IMR-90 (cell line): ENCODE data around the gene KRT33A. TPM values are rescaled to one million over a fixed set of nuclear protein-coding genes. Genes with fewer than 3 reads are reported as not detected.

ENCODE experiments used
- ATAC-seq: fragments of 200-7000 bp; cut with Tn5 transposase; 2 replicates; pipeline ENCODE4 v1.9.1; 2020; ENCODE audit warnings: low read depth, mild to moderate bottlenecking, moderate library complexity
- BruUV-seq: library from RNA; stranded (reverse); fragments of 400-500 nt; replicated peaks from 2 replicates; lab custom pipeline; 2021; lab: Mats Ljungman, UMichigan
- CTCF ChIA-PET: fragments of 300-600 bp; formaldehyde crosslinking; extraction: SDS; loops from one replicate; lab custom pipeline; 2021; ENCODE audit warnings: antibody characterized with exemption; lab: Yijun Ruan, JAX
- POLR2A ChIA-PET: fragments of 300-600 bp; sonication (Branson Sonifier 250); formaldehyde crosslinking; loops from one replicate; lab custom pipeline; 2022; ENCODE audit warnings: antibody characterized with exemption; ENCODE audit not compliant: unreplicated experiment; lab: Charles Lee
- DNase-seq: peaks from one replicate; pipeline ENCODE4 v3.0.0; 2013
- H2AFZ ChIP-seq: replicated peaks from 2 replicates; pipeline ENCODE3; 2013; ENCODE audit warnings: low read length, mild to moderate bottlenecking; ENCODE audit not compliant: poor library complexity
- H2AK5ac ChIP-seq: 2 replicates; pipeline ENCODE4 v1.6.1; 2013; ENCODE audit warnings: low read depth, low read length, inconsistent platforms
- H2AK9ac ChIP-seq: replicated peaks from 2 replicates; pipeline ENCODE3; 2013; ENCODE audit warnings: mild to moderate bottlenecking, low read depth, low read length, moderate library complexity; ENCODE audit not compliant: poor library complexity
- H2BK120ac ChIP-seq: 2 replicates; pipeline ENCODE4 v1.6.1; 2013; ENCODE audit warnings: low read depth, low read length, inconsistent platforms
- H2BK15ac ChIP-seq: 3 replicates; pipeline ENCODE4 v1.6.1; 2013; ENCODE audit warnings: low read depth, low read length, inconsistent platforms
- H2BK20ac ChIP-seq: 2 replicates; pipeline ENCODE4 v1.6.1; 2013; ENCODE audit warnings: low read depth, mild to moderate bottlenecking, inconsistent platforms, low read length, moderate library complexity
- H2BK5ac ChIP-seq: 2 replicates; pipeline ENCODE4 v1.6.1; 2013; ENCODE audit warnings: mild to moderate bottlenecking, low read depth, low read length, inconsistent platforms; ENCODE audit not compliant: poor library complexity, severe bottlenecking
- H3K14ac ChIP-seq: replicated peaks from 2 replicates; pipeline ENCODE4 v1.6.1; 2013; ENCODE audit warnings: low read depth, low read length, inconsistent platforms
- H3K18ac ChIP-seq: 2 replicates; pipeline ENCODE4 v1.6.1; 2013; ENCODE audit warnings: low read depth, low read length, control low read depth
- H3K23ac ChIP-seq: 2 replicates; pipeline ENCODE4 v1.6.1; 2013; ENCODE audit warnings: low read depth, low read length, inconsistent platforms
- H3K27ac ChIP-seq: 2 replicates; pipeline ENCODE4 v1.5.1; 2013; ENCODE audit warnings: mild to moderate bottlenecking, control low read depth, low read length; ENCODE audit not compliant: insufficient read depth
- H3K27me3 ChIP-seq: 2 replicates; pipeline ENCODE4 v1.6.1; 2013; ENCODE audit warnings: low read length; ENCODE audit not compliant: control insufficient read depth, insufficient read depth
- H3K36me3 ChIP-seq: 2 replicates; pipeline ENCODE4 v1.6.1; 2013; ENCODE audit warnings: low read length, mixed read lengths; ENCODE audit not compliant: control insufficient read depth, insufficient read depth
- H3K4ac ChIP-seq: 2 replicates; pipeline ENCODE4 v1.6.1; 2013; ENCODE audit warnings: low read depth, low read length, inconsistent platforms
- H3K4me1 ChIP-seq: 2 replicates; pipeline ENCODE4 v1.6.1; 2013; ENCODE audit warnings: low read length, mixed read lengths; ENCODE audit not compliant: control insufficient read depth, insufficient read depth
- H3K4me2 ChIP-seq: 2 replicates; pipeline ENCODE4 v1.6.1; 2013; ENCODE audit warnings: low read depth, mild to moderate bottlenecking, control low read depth, low read length, moderate library complexity
- H3K4me3 ChIP-seq: 2 replicates; pipeline ENCODE4 v1.5.1; 2013; ENCODE audit warnings: low read depth, mild to moderate bottlenecking, control low read depth, low read length, moderate library complexity; ENCODE audit not compliant: insufficient read depth
- H3K56ac ChIP-seq: 2 replicates; pipeline ENCODE4 v1.6.1; 2013; ENCODE audit warnings: low read length, inconsistent platforms; ENCODE audit not compliant: insufficient read depth; ENCODE audit errors: extremely low read depth
- H3K79me1 ChIP-seq, 2 experiments: 2 replicates each; pipeline ENCODE4 v1.6.1; 2013; ENCODE audit warnings: low read length in 2 of 2, inconsistent platforms in 1 of 2, low read depth in 1 of 2
- H3K9ac ChIP-seq: 2 replicates; pipeline ENCODE4 v1.6.1; 2013; ENCODE audit warnings: low read depth, low read length, control low read depth
- H3K9me1 ChIP-seq: 2 replicates; pipeline ENCODE4 v1.6.1; 2013; ENCODE audit warnings: low read length, inconsistent platforms; ENCODE audit not compliant: insufficient read depth
- H3K9me3 ChIP-seq: 2 replicates; pipeline ENCODE4 v1.6.1; 2013; ENCODE audit warnings: low read length; ENCODE audit not compliant: control insufficient read depth, insufficient read depth
- H4K20me1 ChIP-seq: 2 replicates; pipeline ENCODE4 v1.6.1; 2013; ENCODE audit warnings: low read length, inconsistent platforms; ENCODE audit not compliant: insufficient read depth
- H4K5ac ChIP-seq: 2 replicates; pipeline ENCODE4 v1.6.1; 2013; ENCODE audit warnings: mild to moderate bottlenecking, low read depth, low read length, control low read depth
- H4K8ac ChIP-seq, 2 experiments: 2 replicates each; pipeline ENCODE4 v1.6.1; 2013; ENCODE audit warnings: low read depth in 2 of 2, low read length in 2 of 2, control low read depth in 1 of 2, inconsistent platforms in 1 of 2
- H4K91ac ChIP-seq: 2 replicates; pipeline ENCODE4 v1.6.1; 2013; ENCODE audit warnings: low read depth, low read length, inconsistent platforms; ENCODE audit not compliant: insufficient read depth
- BHLHE40 ChIP-seq: fragments of 150-350 bp; IDR thresholded peaks from 2 replicates; pipeline ENCODE4 v1.6.1; 2016; ENCODE audit warnings: mild to moderate bottlenecking, low read depth, low read length
- RAD21 ChIP-seq: IDR thresholded peaks from 2 replicates; pipeline ENCODE4 v1.6.1; 2012; ENCODE audit warnings: low read length, improper control_type of control experiment
- RCOR1 ChIP-seq: IDR thresholded peaks from 2 replicates; pipeline ENCODE4 v1.6.1; 2012; ENCODE audit warnings: mild to moderate bottlenecking, low read length, improper control_type of control experiment; ENCODE audit not compliant: insufficient replicate concordance
- RFX5 ChIP-seq: IDR thresholded peaks from 2 replicates; pipeline ENCODE4 v1.8.0; 2012; ENCODE audit warnings: low read depth, mild to moderate bottlenecking, low read length, moderate library complexity
- WGBS, 2 experiments: methylation state at CpG; one replicate each; pipeline versions ENCODE4 v1.1.5 to v1.1.7; 2013; ENCODE audit warnings: missing lambda C conversion rate in 2 of 2; ENCODE audit not compliant: insufficient read length in 1 of 2; ENCODE audit errors: extremely low coverage in 2 of 2; 5-methylcytosine and 5-hydroxymethylcytosine counted together
- dilution Hi-C: fragments of 300-500 bp; cut with HindIII; formaldehyde crosslinking; loops from one replicate; pipeline ENCODE4 v1.14.3; 2018; ENCODE audit warnings: low sequenced_read_pairs; ENCODE audit not compliant: unreplicated experiment
- in situ Hi-C: fragments of 300-500 bp; cut with MboI; formaldehyde crosslinking; loops from 3 replicates; pipeline ENCODE4 v1.14.3; 2019; ENCODE audit warnings: low sequenced_read_pairs, inconsistent platforms, mixed read lengths
- intact Hi-C: fragments of 100-400 bp; cut with micrococcal nuclease; formaldehyde crosslinking; loops from 2 replicates; pipeline ENCODE4 v1.10.0; 2022
- polyA plus RNA-seq, 3 experiments: library from polyadenylated mRNA; depleted of rRNA; stranded (reverse); fragments of >200 nt; gene quantifications; 2 replicates each; pipeline ENCODE4 v1.2.3, GENCODE V29; 2012; ENCODE audit warnings: low replicate concordance in 1 of 3
- total RNA-seq: library from RNA; depleted of rRNA; stranded (reverse); fragments of >200 nt; gene quantifications from 2 replicates; pipeline ENCODE4 v1.2.3, GENCODE V29; 2012

KRT33A gene
- total and polyA plus RNA-seq, 2 of the 4 experiments (the other 2 are of a cell fraction), result not detected

GRCh38 chr17:41304091-41304490 lies 46.5 kb downstream of the KRT33A start:
- in situ Hi-C loops (no loop called here), dilution Hi-C loops (no loop called here), intact Hi-C loops (no loop called here)
- Histone ChIP-seq H3K4me2 (no peak overlapping the region), H4K20me1 (no peaks in the 10 kb centered on the region), H3K14ac (no peak overlapping the region), H3K9ac (no peak overlapping the region), H3K4me3 (no peak overlapping the region), H3K9me1 (peaks cover 5% of the 10 kb centered on the region; the same call in 1 of the 2 replicates), H3K23ac (no peak overlapping the region), H2AK5ac (no peak overlapping the region), H3K56ac (no peak overlapping the region), H2AK9ac (no peak overlapping the region), H2BK120ac (no peak overlapping the region), H2BK20ac (no peak overlapping the region), H3K79me1 (no peaks in the 10 kb centered on the region), H3K27me3 (peaks cover 3% of the 10 kb centered on the region), H3K4me1 (no peaks in the 10 kb centered on the region), H2AFZ (no peak overlapping the region), H2BK15ac (no peak overlapping the region), H4K5ac (no peak overlapping the region), H4K91ac (no peak overlapping the region), H3K4ac (no peak overlapping the region), H3K27ac (no peak overlapping the region), H3K36me3 (no peaks in the 10 kb centered on the region), H4K8ac (no peak overlapping the region), H2BK5ac (no peak overlapping the region), H3K18ac (no peak overlapping the region), H3K9me3 (no peaks in the 10 kb centered on the region)
- TF ChIP-seq BHLHE40 (no peak), RFX5 (no peak), RAD21 (no peak), RCOR1 (no peak)
- no TSS peak for BruUV-seq
- ATAC-seq (no peak), DNase-seq (no peak)
- CTCF ChIA-PET, result no interaction called here
- no CpG with 5 or more reads among the region's 12 CpGs for WGBS, 2 experiments
- POLR2A ChIA-PET, result no interaction called here
